HG02938 (cell line): ENCODE data around the gene RSPH10B2.
"Not testable (repeated sequence)": the region's sequence is repeated elsewhere in the genome, so short reads cannot be mapped to it uniquely, and the experiment has no call there.

Source experiments
- ATAC-seq: cut with Tn5 transposase; IDR thresholded peaks from one replicate; pipeline ENCODE4 v1.9.1; 2021; ENCODE audit warnings: mild to moderate bottlenecking, moderate library complexity; ENCODE audit not compliant: unreplicated experiment

RSPH10B2 gene

GRCh38 chr7:6753964-6754363, at the start of gene RSPH10B2:
Gene RSPH10B2 (plus strand): TSS chr7:6754103. CDS start chr7:6757678, 3,575 bp downstream.
- not testable (repeated sequence) for ATAC-seq

- peak; percentile 19 for ATAC-seq
These were observed 47.8 kb upstream of the RSPH10B2 start for GRCh38 chr7:6705959-6706665.

GRCh38 chr7:6706666-6707407, 47.1 kb upstream of the RSPH10B2 start, which contains the start of gene ZNF12:
Gene ZNF12 (minus strand): TSS chr7:6706947. CDS start chr7:6705173, 1,774 bp downstream.
- ATAC-seq = peak; percentile 81

DNA sequence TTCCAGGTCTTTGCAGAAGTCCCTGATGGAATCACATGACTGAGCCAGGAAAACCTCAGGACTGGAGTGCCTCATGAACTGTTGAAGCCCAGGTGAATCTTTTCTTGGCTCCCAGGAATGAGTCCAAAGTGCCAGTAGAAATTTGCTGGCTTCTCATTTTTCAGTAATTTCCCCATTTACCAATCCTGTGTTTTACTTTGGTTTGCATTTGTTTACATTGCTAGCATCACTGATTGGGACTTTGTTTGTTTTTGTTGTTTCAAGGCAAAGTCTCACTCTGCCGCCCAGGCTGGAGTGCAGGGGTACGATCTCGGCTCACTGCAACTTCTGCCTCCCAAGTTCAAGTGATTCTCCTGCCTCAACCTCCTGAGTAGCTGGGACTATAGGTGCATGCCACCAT, 45.6 kb upstream of the RSPH10B2 start:
- ATAC-seq = no peak

DNA sequence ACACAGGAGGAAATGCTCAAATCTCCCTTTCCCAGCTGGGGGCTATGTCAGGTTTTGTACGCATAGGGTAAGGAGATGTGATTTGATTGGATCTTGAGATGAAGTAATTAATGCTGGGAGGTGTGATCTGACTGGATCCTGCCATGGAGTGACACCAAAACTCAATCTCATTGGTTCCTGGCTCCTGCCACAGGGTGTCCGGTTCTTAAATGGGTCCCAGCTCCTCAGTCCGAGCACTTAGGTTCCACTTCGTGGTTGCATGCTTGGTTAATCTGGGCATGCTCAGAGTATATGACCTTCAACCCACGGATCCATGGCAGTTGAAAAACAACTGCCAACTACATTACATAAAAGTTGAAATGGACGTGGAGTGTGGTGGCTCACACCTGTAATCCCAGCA, 44.1 kb upstream of the RSPH10B2 start:
- no peak for ATAC-seq

- ATAC-seq = no peak
These were observed 39.5 kb upstream of the RSPH10B2 start for GRCh38 chr7:6714360-6714759.

DNA sequence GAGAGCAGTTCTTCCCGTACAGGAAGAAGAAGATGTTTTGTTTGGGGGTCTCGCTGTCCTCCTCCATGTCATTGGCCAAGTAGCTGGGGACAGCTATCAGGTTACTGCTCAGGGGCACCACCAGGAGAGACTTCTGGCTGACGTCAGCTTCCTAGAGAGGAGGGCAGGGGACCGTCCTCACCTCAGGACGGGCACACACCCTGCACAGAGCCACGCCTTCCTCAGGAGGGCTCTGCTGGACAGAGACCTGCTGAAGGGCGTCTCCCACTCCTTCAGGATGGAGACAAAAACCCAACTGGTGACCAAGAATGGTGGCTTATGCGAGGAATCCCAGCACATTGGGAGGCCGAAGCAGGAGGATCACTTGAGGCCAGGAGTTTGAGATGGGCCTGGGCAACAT, 38.0 kb upstream of the RSPH10B2 start:
- ATAC-seq = not testable (repeated sequence)

DNA sequence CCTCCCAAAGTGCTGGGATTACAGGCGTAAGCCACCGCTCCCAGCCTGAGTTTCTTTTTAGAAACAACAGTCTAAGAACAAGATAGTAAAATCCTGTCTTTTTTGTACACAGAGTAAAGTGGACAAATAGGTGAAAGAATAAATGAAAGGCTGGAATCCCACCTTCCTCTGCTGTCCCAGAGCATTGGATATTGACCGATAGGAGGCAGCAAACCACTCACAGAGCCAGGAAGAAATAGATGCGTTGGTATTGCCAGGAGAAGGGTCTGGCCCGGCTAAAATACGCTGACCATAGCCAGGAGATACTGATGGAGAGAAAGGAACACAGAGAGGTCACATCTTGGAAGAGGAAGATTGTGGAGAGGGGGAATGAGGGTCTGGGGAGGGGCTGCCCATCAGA, 35.8 kb upstream of the RSPH10B2 start:
- no peak for ATAC-seq

GRCh38 chr7:6724351-6724750, 29.6 kb upstream of the RSPH10B2 start:
- not testable (repeated sequence) for ATAC-seq

GRCh38 chr7:6725003-6725402, 28.9 kb upstream of the RSPH10B2 start:
- peak; percentile 50 for ATAC-seq

DNA sequence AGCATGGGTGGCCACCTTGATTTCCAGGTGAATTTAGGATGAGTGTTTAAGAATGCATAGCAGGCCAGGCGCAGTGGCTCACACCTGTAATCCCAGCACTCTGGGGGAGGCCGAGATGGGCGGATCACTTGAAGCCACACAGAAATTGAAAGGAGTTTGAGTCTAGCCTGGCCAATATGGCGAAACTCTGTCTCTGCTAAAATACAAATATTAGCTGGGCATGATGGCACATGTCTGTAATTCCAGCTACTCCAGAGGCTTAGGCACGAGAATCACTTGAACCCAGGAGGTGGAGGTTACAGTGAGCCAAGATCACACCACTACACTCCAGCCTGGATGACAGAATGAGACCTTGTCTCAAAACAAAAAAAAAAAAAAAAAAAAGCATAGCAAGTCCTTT, 27.6 kb upstream of the RSPH10B2 start:
- not testable (repeated sequence) for ATAC-seq

DNA sequence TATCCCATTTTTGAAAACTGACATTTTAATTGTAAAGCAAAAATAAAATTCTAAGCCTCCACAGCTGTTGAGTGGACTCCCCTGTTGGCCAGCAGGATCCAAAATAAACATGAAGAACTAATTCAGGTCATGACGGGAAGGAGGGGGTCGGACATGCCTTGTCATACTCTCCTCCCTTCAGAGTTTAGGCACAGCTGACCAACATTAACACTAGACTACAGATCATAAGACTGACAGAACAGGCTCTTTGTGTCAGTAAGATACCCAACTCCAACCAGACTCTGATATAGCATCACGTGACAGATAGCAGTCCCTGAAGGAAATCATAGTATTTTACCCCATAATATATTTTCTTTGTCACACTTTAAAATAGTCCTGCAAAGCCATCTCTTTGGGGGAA, 26.2 kb upstream of the RSPH10B2 start:
- ATAC-seq = no peak

DNA sequence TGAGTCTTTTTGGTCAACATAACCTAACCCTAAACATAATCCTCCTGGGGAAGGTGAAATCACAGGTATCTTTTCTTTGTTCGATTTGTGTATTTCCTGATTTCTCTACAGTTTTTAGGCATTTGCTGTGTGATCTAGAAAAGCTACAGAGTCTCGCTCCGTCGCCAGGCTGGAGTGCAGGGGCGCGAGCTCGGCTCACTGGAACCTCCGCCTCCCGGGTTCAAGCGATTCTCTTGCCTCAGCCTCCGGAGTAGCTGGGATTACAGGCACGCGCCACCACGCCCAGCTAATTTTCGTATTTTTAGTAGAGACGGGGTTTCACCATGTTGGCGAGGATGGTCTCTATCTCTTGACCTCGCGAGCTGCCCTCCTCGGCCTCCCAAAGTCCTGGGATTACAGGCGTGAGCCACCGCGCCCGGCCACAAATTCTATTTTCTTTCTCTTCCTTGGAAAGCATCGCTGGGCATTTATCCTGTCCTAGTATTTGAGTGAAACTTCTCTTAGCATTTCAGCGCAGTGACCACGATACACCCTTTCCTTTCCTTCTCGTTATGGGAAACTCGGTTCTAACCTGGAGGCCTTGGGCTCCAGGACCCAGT, 24.9 kb upstream of the RSPH10B2 start:
- ATAC-seq = not testable (repeated sequence)

DNA sequence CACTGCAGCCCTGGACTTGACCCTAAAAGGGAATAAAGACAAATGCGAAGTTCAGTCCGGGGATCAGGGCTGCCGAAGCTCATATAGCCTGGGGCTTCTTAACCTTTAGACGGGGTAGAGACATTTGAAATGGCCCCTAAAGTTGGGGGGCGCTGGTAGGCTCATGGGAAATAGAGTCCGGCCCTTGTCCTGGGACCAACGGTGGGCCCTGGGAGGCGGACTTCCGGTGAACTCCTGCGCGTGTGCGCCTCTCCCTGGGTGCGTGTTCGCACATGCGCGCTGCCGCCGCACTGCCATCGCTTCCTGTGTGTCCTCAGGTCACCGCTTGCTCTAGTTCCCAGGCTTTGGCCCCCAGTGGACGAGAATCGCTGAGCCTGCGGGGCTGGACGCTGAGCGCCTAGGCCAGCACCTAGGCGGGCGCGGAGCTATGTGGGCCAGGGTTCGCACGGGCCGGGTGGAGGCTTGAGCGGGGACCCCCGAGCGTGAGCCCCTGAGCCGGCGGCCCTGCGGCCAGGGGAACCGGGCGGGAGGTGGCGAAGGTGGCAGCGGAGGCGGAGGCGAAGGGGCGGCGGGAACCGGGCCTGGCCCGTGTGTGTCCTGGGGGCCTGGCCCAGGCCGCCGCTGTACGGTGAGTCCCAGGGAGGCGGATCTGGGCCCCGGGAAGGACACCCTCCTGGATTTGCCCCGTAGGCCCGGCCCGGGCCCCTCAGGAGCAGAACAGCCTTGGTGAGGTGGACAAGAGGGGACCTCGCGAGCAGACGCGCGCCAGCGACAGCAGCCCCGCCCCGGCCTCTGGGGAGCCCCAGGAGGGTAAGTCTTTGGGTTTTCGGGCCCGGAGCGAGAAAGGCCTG, 24.2 kb upstream of the RSPH10B2 start:
- ATAC-seq = peak; percentile 88

- ATAC-seq = no peak
These were observed 23.6 kb upstream of the RSPH10B2 start for GRCh38 chr7:6730343-6730633.

DNA sequence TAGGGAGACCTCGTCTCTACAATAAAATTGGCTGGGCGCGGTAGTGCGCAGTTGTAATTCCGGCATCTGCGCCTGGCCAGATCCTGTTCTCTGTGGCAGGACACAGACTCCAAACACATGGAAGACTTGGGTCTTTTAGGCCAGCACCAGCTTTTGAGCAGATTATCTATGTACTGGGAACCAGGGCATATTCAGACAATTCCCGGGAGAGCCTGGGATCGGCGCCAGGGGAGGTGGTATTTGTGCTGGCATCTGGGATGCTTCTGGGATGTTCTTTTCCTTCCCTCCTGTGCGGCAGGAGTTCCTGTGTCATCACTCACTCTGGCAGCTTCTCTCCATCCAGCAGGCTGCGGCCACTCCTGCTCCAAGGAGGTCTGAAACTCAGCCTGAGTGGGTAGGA, 15.5 kb upstream of the RSPH10B2 start:
- ATAC-seq = not testable (repeated sequence)

DNA sequence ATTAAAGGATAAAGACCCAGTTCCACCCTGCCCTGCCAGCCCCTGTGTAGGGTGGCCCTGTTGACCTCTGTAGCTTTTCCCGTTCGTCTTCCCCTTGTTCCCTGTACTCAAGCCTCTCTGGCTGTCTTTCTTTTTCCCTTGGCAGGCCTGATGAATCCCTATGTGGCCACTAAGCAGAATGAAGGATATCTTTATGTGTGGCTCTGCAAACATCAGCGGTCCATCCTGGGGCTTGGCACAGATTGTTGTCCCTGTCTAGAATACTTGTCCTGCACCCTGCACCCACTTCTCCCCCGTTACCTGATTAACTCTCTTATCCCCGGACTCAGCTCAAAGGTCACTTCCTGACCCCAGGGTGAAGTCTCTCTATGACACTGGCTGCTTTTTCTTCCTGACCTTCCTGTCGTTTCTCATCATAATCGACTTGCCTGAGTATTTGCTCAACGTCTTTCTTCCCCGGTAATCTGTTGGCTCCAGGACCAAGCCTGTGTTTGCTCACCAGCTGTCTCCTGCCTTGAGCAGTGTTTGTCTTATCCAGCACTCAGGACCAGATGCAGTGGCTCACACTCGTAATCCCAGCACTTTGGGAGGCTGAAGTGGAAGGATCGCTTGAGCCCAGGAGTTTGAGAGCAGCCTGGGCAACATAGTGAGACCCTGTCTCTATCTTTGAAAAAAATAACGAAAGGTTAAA, 9.3 kb upstream of the RSPH10B2 start:
- ATAC-seq = not testable (repeated sequence)

- ATAC-seq = not testable (repeated sequence)
These were observed 4.6 kb upstream of the RSPH10B2 start for GRCh38 chr7:6749335-6749734.

GRCh38 chr7:6750173-6750572, 3.7 kb upstream of the RSPH10B2 start:
- ATAC-seq = not testable (repeated sequence)

DNA sequence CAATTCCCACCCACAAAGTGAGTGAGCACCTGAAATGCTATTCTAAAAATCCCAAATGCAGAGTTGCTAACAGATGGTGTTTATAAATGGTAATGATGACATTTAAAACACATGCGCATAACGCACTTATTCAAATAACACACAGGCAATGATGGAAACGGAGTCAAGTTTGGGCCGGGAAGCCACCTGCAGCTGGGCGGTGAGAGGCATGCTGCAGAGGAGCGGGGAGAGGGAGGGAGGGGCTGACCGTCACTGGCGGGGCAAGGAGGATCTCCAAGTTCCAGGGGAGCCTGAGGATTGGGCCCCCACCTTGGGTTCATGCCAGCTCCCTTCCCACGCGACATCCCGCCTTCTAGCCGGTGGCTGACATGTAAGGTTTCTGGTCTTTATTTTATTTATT, 7.3 kb downstream of the RSPH10B2 start:
- not testable (repeated sequence) for ATAC-seq
